Measurements from ENCODE around the gene APOBEC4. TPM values are rescaled to one million over a fixed set of nuclear protein-coding genes. Genes with fewer than 3 reads are reported as not detected.
A peak's percentile ranks its signal among the peaks of the same experiment; 100 is the strongest.

APOBEC4 gene
- total RNA-seq, 1 experiment from 2014 or later: not detected

- H3K9me3 ChIP-seq (ENCODE audit: low read length): no peaks in the 10 kb centered on the region
- H3K4me2 ChIP-seq (ENCODE audit: low read length): no peak overlapping the region
- no peaks in the 10 kb centered on the region for H3F3A ChIP-seq (ENCODE audit: low read length, unreplicated experiment)
- no peaks in the 10 kb centered on the region for H4K20me1 ChIP-seq (ENCODE audit: low read length)
- H3K79me2 ChIP-seq (ENCODE audit: low read length): no peaks in the 10 kb centered on the region
- no peak overlapping the region for H3K4me3 ChIP-seq (ENCODE audit: low read length)
- H3K36me3 ChIP-seq (ENCODE audit: low read depth, low read length): no peaks in the 10 kb centered on the region
- no peaks in the 10 kb centered on the region for H3K9me2 ChIP-seq (replicated peaks; ENCODE audit: low read length)
- intact Hi-C loops (cut with micrococcal nuclease): no loop called here
- H3K9ac ChIP-seq (ENCODE audit: low read length): no peak overlapping the region
- DNase-seq: peak; percentile 33
- H2AFZ ChIP-seq (ENCODE audit: low read length): no peak overlapping the region
- no peaks in the 10 kb centered on the region for H3K4me1 ChIP-seq (ENCODE audit: insufficient read depth, low read length)
- ChIA-PET POLR2A (ENCODE audit: unreplicated experiment) (no interaction called here), CTCF (no interaction called here)
- TF ChIP-seq EZH2phosphoT487 (IDR thresholded peaks at IDR 0.05; ENCODE audit: borderline replicate concordance, low read length) (no peak), CTCF (conservative IDR thresholded peaks at IDR 0.05; ENCODE audit: low read depth, low read length) (no peak), EZH2 (IDR thresholded peaks at IDR 0.05; ENCODE audit: low read length, unreplicated experiment) (no peak)
- ATAC-seq: 0 out of 2 replicates have a peak, but pooled peaks have one; percentile 27
- no TSS peak for BruUV-seq (replicated peaks)
- no peak overlapping the region for H3K27ac ChIP-seq (ENCODE audit: low read length)
- H3K27me3 ChIP-seq (ENCODE audit: low read length): no peaks in the 10 kb centered on the region
These were observed 23.6 kb upstream of the APOBEC4 start for GRCh38 chr1:183676586-183677189.

- no peak for ATAC-seq
- Histone ChIP-seq H3K9me2 (replicated peaks; ENCODE audit: low read length) (no peaks in the 10 kb centered on the region), H3F3A (ENCODE audit: low read length, unreplicated experiment) (no peaks in the 10 kb centered on the region), H3K36me3 (ENCODE audit: low read depth, low read length) (no peaks in the 10 kb centered on the region), H3K4me2 (ENCODE audit: low read length) (no peak overlapping the region), H3K79me2 (ENCODE audit: low read length) (no peaks in the 10 kb centered on the region), H3K4me3 (ENCODE audit: low read length) (no peak overlapping the region), H3K4me1 (ENCODE audit: insufficient read depth, low read length) (no peaks in the 10 kb centered on the region), H2AFZ (ENCODE audit: low read length) (no peak overlapping the region), H3K27me3 (ENCODE audit: low read length) (no peaks in the 10 kb centered on the region), H3K27ac (ENCODE audit: low read length) (no peak overlapping the region), H4K20me1 (ENCODE audit: low read length) (no peaks in the 10 kb centered on the region), H3K9ac (ENCODE audit: low read length) (no peak overlapping the region), H3K9me3 (ENCODE audit: low read length) (no peaks in the 10 kb centered on the region)
- POLR2A ChIA-PET (ENCODE audit: unreplicated experiment): no interaction called here
- CTCF ChIA-PET: no interaction called here
- BruUV-seq (replicated peaks): no TSS peak
- TF ChIP-seq EZH2 (IDR thresholded peaks at IDR 0.05; ENCODE audit: low read length, unreplicated experiment): no peak
- no peak for TF ChIP-seq EZH2phosphoT487 (IDR thresholded peaks at IDR 0.05; ENCODE audit: borderline replicate concordance, low read length)
- no peak for TF ChIP-seq CTCF (conservative IDR thresholded peaks at IDR 0.05; ENCODE audit: low read depth, low read length)
- intact Hi-C loops (cut with micrococcal nuclease): no loop called here
- DNase-seq: no peak
These were observed 22.9 kb upstream of the APOBEC4 start for GRCh38 chr1:183675883-183676585.

GRCh38 chr1:183675381-183675780 lies 22.3 kb upstream of the APOBEC4 start:
- BruUV-seq (replicated peaks): no TSS peak
- intact Hi-C loops (cut with micrococcal nuclease): no loop called here

More at GRCh38 chr1:183675381-183675780, 22.3 kb upstream of the APOBEC4 start:
- no peak for TF ChIP-seq EZH2phosphoT487 (IDR thresholded peaks at IDR 0.05; ENCODE audit: borderline replicate concordance, low read length)
- no peak for TF ChIP-seq EZH2 (IDR thresholded peaks at IDR 0.05; ENCODE audit: low read length, unreplicated experiment)
- ATAC-seq (no peak), DNase-seq (no peak)
- no peaks in the 10 kb centered on the region for H3K36me3 ChIP-seq (ENCODE audit: low read depth, low read length)
- H3K27me3 ChIP-seq (ENCODE audit: low read length): no peaks in the 10 kb centered on the region
- H3K9ac ChIP-seq (ENCODE audit: low read length): no peak overlapping the region
- no peak overlapping the region for H3K4me2 ChIP-seq (ENCODE audit: low read length)
- no peaks in the 10 kb centered on the region for H3K4me1 ChIP-seq (ENCODE audit: insufficient read depth, low read length)
- POLR2A ChIA-PET (ENCODE audit: unreplicated experiment): no interaction called here
- H3K4me3 ChIP-seq (ENCODE audit: low read length): no peak overlapping the region
- H3F3A ChIP-seq (ENCODE audit: low read length, unreplicated experiment): no peaks in the 10 kb centered on the region
- no peaks in the 10 kb centered on the region for H4K20me1 ChIP-seq (ENCODE audit: low read length)
- H3K79me2 ChIP-seq (ENCODE audit: low read length): no peaks in the 10 kb centered on the region
- H2AFZ ChIP-seq (ENCODE audit: low read length): no peak overlapping the region
- no peak overlapping the region for H3K27ac ChIP-seq (ENCODE audit: low read length)
- CTCF ChIA-PET: no interaction called here
- H3K9me2 ChIP-seq (replicated peaks; ENCODE audit: low read length): no peaks in the 10 kb centered on the region
- no peaks in the 10 kb centered on the region for H3K9me3 ChIP-seq (ENCODE audit: low read length)

All from PC-3 (cell line).